GM10248 (cell line): ENCODE data around the gene SPAG16.

Source experiments
- CTCF ChIA-PET: fragments of 300-600 bp; sonication (Branson Sonifier 250); formaldehyde crosslinking; extraction: SDS; loops from one replicate; lab custom pipeline; 2021; ENCODE audit warnings: antibody characterized with exemption; lab: Yijun Ruan, JAX
- POLR2A ChIA-PET: fragments of 350-650 bp; sonication (Branson Sonifier 250); formaldehyde crosslinking; extraction: SDS; loops from one replicate; lab custom pipeline; 2020; ENCODE audit warnings: antibody characterized with exemption; lab: Yijun Ruan, JAX
- DNase-seq: peaks from one replicate; pipeline ENCODE4 v3.0.0; 2012; ENCODE audit errors: extremely low spot score
- CTCF ChIP-seq: IDR thresholded peaks from 2 replicates; pipeline ENCODE4 v1.5.1; 2012; ENCODE audit warnings: mild to moderate bottlenecking, low read depth; ENCODE audit errors: extremely low read depth, missing control alignments, control extremely low read depth

Gene SPAG16

DNA sequence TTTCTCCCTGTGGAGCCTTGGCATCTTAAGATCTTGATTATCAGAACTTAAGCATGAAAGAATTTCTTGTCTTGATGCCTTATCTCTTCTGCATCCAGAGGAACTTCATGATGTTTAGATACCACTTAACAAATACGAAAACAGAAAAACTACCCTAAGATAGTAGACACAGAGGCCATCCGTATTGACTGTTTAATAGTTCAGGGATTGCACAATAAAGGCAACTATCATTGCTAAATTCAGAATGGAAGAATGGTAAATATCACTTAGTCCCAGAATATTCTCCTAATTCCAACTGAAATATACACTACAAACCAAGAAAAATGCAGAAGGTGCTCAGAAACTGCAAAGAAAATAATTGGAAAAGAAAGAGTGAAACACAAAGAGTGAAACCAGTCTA is 912.0 kb downstream of the SPAG16 start:
- DNase-seq: no peak
- POLR2A ChIA-PET: no interaction called here
- TF ChIP-seq CTCF: no peak
- CTCF ChIA-PET: no interaction called here

- POLR2A ChIA-PET: no interaction called here
- CTCF ChIA-PET: interaction anchor here (1.5 kb wide), 1 partner anchor 20 kb away, joined by 4 read pairs; no protein-coding TSS in a partner anchor
- TF ChIP-seq CTCF: no peak
- DNase-seq: no peak
These were observed 917.6 kb downstream of the SPAG16 start for GRCh38 chr2:214201892-214202291.

- ChIA-PET CTCF (no interaction called here), POLR2A (no interaction called here)
- DNase-seq: no peak
- TF ChIP-seq CTCF: no peak
These were observed 919.0 kb downstream of the SPAG16 start for GRCh38 chr2:214203214-214203613.

GRCh38 chr2:214203744-214204289 is 919.6 kb downstream of the SPAG16 start:
- POLR2A ChIA-PET: no interaction called here
- no peak for TF ChIP-seq CTCF
- DNase-seq: no peak
- CTCF ChIA-PET: interaction anchor here (1.6 kb wide), 1 partner anchor 11 kb away, joined by 4 read pairs; no protein-coding TSS in a partner anchor

GRCh38 chr2:214215107-214215506 is 930.8 kb downstream of the SPAG16 start:
- CTCF ChIA-PET: interaction anchor here (1.1 kb wide), 1 partner anchor 10 kb away, joined by 3 read pairs; no protein-coding TSS in a partner anchor
- POLR2A ChIA-PET: no interaction called here
- no peak for DNase-seq
- TF ChIP-seq CTCF: no peak

DNA sequence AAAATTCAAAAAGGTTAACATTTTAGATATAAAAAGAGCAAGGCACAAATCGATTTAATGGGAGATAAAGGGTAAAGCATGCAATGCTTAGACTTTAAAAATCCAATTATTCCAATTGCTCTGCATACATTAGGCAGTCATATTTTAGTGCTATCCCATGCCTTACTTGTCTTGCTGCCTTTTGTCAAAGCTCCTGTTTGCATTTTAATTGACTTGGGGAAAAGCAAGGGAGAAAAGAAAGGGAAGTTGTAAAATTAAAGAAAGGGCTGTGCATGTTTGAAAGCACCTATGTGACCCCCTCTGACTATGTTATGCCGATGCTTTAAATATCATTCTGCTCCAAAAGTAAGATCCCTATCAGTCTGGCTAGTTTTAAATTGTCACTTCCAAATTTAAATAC is 932.9 kb downstream of the SPAG16 start:
- no peak for TF ChIP-seq CTCF
- no peak for DNase-seq
- ChIA-PET CTCF (no interaction called here), POLR2A (no interaction called here)
